ENCODE measurements around the gene PCDHGB3. TPM values are rescaled to one million over a fixed set of nuclear protein-coding genes. Genes with fewer than 3 reads are reported as not detected.

Gene PCDHGB3
- 10 to 100 TPM in 1 of 4 donors, 1 to 10 TPM in 3; 6.1 to 16.1 (median 7.7) TPM for total RNA-seq
- under 1 TPM in 2 of 3 donors, not detected in 1; under 0.01 to 0.41 TPM for polyA plus RNA-seq

- intact Hi-C loops (cut with DNase I) = no loop called here
- peak within 1 kb of the TSS in 2 of 4 donors; percentile 17 to 19 for H3K4me3 ChIP-seq
- TF ChIP-seq POLR2AphosphoS5 (IDR thresholded peaks at IDR 0.05) (no peak), CTCF (IDR thresholded peaks at IDR 0.05) (no peak), EP300 (IDR thresholded peaks at IDR 0.05) (no peak), POLR2A (IDR thresholded peaks at IDR 0.05) (no peak)
- H3K27me3 ChIP-seq = peaks cover 0 to 7% (median 0%) of the 10 kb centered on the region in 3 donors
- DNase-seq = no peak
- WGBS, 2 donors = 19 to 42% methylated on average over 32 of the region's 32 CpGs
- peaks cover 49 to 95% (median 71%) of the 10 kb centered on the region in 4 donors for H3K9me3 ChIP-seq
- peaks cover 0 to 6% (median 0%) of the 10 kb centered on the region in 4 donors for H3K36me3 ChIP-seq
- H3K4me1 ChIP-seq = no peaks in the 10 kb centered on the region
- H3K27ac ChIP-seq = no peak within 1 kb of the TSS
These were observed at the start of gene PCDHGB3 for GRCh38 chr5:141369994-141370848. Gene PCDHGB3, plus strand, starts transcription at chr5:141370242. Its CDS starts 153 bp downstream, at chr5:141370395.

- DNase-seq = no peak
These were observed 47.8 kb upstream of the PCDHGB3 start for GRCh38 chr5:141322261-141322660.

GRCh38 chr5:141326088-141326854 is 43.8 kb upstream of the PCDHGB3 start:
- Histone ChIP-seq H3K27me3 (peaks cover 0 to 3% (median 0%) of the 10 kb centered on the region in 3 donors), H3K4me1 (peaks cover 0 to 6% (median 1%) of the 10 kb centered on the region in 4 donors), H3K4me3 (peak overlapping the region; percentile 19 to 49 (median 38)), H3K36me3 (no peaks in the 10 kb centered on the region), H3K9me3 (peaks cover 13 to 35% (median 22%) of the 10 kb centered on the region in 4 donors), H3K27ac (peak overlapping the region; percentile 57 to 71 (median 64))
- DNase-seq = peak; percentile 76
- WGBS, 2 donors = 13 to 19% methylated on average over 27 of the region's 27 CpGs
- TF ChIP-seq EP300 (IDR thresholded peaks at IDR 0.05) (no peak), POLR2AphosphoS5 (IDR thresholded peaks at IDR 0.05) (peak in 3 of 4 donors; percentile 15 to 37 (median 35)), CTCF (IDR thresholded peaks at IDR 0.05) (peak in 3 of 4 experiments; percentile 20 to 49 (median 35)), POLR2A (IDR thresholded peaks at IDR 0.05) (no peak)
- intact Hi-C loops (cut with DNase I) = no loop called here

More at GRCh38 chr5:141322261-141322660, 47.8 kb upstream of the PCDHGB3 start:
- Histone ChIP-seq H3K27ac (no peak overlapping the region), H3K36me3 (peaks cover 13 to 27% (median 22%) of the 10 kb centered on the region in 4 donors), H3K9me3 (peaks cover 21 to 30% (median 27%) of the 10 kb centered on the region in 4 donors), H3K4me1 (peaks cover 0 to 11% (median 3%) of the 10 kb centered on the region in 4 donors), H3K4me3 (no peak overlapping the region), H3K27me3 (no peaks in the 10 kb centered on the region)
- 86 to 88% methylated on average over 3 of the region's 3 CpGs for WGBS, 2 donors
- TF ChIP-seq POLR2A (IDR thresholded peaks at IDR 0.05) = no peak
- TF ChIP-seq POLR2AphosphoS5 (IDR thresholded peaks at IDR 0.05) = no peak
- no peak for TF ChIP-seq CTCF (IDR thresholded peaks at IDR 0.05)
- TF ChIP-seq EP300 (IDR thresholded peaks at IDR 0.05) = no peak
- intact Hi-C loops (cut with DNase I) = no loop called here

- H3K4me3 ChIP-seq = no peak overlapping the region
- no peak for TF ChIP-seq CTCF (IDR thresholded peaks at IDR 0.05)
- TF ChIP-seq POLR2A (IDR thresholded peaks at IDR 0.05) = no peak
- no peak for TF ChIP-seq POLR2AphosphoS5 (IDR thresholded peaks at IDR 0.05)
- TF ChIP-seq EP300 (IDR thresholded peaks at IDR 0.05) = no peak
- no peak for DNase-seq
- intact Hi-C loops (cut with DNase I) = no loop called here
- H3K9me3 ChIP-seq = peaks cover 16 to 55% (median 36%) of the 10 kb centered on the region in 4 donors
- no peaks in the 10 kb centered on the region for H3K36me3 ChIP-seq
- peaks cover 0 to 7% (median 0%) of the 10 kb centered on the region in 3 donors for H3K27me3 ChIP-seq
- 82 to 85% methylated on average over 8 of the region's 8 CpGs for WGBS, 2 donors
- peaks cover 0 to 6% (median 0%) of the 10 kb centered on the region in 4 donors for H3K4me1 ChIP-seq
- H3K27ac ChIP-seq = no peak overlapping the region
These were observed 41.8 kb upstream of the PCDHGB3 start for GRCh38 chr5:141328231-141328630.

Measured in sigmoid colon (tissue), 7 donors.